ENCODE measurements around the gene OSBP2.
"Not testable (repeated sequence)": the region's sequence is repeated elsewhere in the genome, so short reads cannot be mapped to it uniquely, and the experiment has no call there.

Gene OSBP2

GRCh38 chr22:30721741-30722140, 27.1 kb downstream of the OSBP2 start:
- DNase-seq = no peak

DNA sequence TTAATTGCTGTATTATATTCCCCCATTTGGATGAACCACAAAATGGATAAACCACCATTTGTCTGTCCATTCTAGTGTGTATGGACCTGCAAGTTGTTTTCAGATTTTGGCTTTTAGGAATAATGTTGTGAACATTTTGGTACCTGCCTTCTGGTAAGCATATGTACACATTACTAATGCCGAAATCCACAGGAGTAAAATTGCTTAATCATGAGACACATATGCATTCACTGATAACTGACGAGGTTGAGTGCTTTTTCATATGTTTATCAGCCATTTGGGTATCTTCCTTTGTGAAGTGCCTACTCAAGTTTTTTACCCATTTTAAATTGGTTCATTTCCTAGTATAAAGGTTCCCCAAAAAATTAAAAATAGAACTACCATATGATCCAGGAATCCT, 34.2 kb downstream of the OSBP2 start:
- no peak for DNase-seq

- DNase-seq = no peak
Observed at GRCh38 chr22:30731658-30732057, 37.0 kb downstream of the OSBP2 start.

DNA sequence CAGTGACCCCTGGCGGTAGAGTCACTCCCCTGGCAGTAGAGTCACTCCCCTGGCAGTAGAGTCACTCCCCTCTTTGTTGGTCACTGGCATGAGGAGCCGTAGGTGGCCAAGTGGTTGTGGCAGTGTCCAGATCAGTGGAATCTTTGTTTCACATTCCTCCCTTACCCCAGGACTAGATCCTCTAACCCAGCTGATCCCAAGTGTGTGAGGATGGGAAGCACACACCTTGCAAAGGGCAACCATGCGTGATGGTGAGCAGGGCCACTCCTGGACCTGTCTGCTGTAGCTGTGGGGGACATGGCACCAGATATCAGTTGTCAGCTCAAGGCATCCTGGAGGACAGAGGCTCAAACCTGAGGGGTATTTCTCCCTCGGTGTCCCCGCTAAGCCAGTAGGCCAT, 37.8 kb downstream of the OSBP2 start:
- DNase-seq = no peak

DNA sequence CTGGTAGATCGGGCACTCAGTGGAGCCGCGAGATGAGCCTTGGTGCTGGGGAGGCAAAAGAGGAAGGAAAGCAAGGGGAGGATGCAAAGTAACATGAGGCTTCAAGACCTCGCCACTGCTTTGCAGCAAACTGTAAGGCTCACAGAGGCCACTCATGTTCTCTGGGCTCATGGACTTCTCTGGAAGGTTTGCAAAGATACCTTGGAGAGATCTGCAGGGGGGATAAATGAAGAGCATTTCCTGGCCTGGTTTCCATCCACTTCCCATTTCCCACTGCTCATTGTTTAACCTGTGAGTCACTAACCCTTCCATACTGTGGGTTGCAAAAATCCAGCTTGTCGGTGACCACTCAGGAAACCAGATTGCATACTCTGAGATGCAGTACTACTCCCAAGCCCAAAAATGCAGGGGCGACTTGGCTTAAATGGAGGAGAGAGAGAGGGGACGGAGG, 38.5 kb downstream of the OSBP2 start:
- DNase-seq = no peak

- not testable (repeated sequence) for DNase-seq
Observed at GRCh38 chr22:30740007-30740406, 45.3 kb downstream of the OSBP2 start.

DNA sequence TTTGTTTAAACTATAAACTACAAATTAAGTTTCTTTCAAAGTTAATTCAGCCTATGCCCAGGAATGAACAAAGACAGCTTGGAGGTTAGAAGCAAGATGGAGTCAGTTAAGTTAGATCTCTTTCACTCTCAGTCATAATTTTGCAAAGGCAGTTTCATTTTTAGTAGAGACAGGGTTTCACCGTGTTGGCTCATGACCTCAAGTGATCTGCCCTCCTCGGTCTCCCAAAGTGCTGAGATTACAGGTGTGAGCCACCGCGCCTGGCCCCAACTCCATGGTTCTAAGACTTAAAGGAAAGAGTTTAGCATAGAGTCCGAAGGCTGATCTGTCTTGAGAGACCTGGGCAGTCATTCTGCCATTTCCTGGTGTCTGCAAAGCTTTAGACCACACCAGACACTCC, 45.8 kb downstream of the OSBP2 start:
- not testable (repeated sequence) for DNase-seq

GRCh38 chr22:30742291-30743256, 47.9 kb downstream of the OSBP2 start:
- no peak for DNase-seq

DNA sequence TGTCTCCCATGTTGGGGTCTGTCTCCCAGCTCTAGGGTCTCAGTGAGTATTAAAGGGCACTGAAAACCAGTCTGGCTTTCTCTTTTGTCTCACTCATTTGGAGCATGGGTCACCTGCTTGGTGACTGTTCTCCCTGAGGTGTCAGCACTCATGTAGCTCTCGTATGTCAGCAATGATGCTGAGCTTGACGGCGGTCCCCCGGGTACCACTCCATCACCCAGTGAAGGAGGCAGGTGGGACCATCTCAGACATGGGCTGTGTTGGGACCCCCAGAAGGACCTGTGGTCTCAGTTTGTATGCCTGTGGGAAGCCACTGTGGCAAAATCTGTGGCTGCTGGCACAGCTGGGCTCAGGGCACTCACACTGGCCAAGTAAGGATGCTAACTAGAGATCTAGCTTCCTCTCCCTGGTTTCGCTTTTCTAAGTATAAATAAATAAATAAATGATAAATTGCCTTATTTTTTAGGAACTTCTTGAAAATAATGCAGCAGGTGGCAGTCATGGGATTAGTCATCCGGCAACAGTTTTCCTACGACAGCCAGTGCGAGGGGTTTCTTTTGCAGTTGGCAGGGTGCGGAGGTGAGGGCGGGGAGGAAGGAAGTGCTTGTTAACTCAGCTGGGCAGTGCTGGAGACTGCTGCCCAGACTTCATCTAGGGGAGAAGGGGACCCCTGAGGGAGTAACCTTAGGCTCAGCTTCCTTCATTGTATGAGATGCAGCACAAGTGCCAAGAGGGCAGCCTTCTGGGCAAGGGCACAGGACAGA, 48.8 kb downstream of the OSBP2 start:
- no peak for DNase-seq

DNA sequence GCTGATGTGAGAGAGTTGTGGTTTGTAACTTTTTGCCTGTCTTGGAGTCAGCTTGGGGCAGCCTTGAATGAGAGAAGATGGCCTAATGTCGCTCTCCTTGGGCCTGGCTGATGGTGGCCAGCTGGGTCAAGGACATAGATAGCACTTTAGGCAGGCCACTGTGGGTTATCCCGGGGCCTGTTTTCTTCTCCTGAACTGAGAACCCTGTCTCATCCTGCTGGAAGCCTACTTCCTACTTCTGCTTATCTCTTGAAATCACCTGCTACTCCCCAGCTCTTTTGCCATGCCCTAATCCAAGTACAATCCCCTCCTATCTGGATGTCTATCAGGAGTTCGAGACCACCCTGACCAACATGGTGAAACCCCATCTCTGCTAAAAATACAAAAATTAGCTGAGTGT, 49.5 kb downstream of the OSBP2 start:
- DNase-seq = no peak

DNA sequence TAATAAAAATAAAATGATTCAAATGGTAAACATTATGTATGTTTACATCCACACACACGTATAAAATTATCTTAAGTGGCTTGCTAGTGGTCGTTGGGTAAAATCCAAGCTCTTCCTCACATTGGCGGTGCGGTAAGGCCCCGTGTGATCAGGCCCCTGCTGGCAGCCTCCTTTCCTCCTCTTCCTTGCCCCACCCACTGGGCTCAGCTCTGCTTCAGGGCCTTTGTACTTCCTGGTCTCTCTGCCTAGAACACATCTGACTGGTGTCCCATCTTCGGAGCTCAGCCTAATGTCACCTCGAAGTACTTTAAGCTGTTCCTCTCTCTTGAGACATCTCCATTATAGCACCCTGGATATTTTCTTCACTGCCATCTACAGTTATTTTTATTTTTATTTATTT, 52.8 kb downstream of the OSBP2 start:
- no peak for DNase-seq

- DNase-seq = no peak
Observed at GRCh38 chr22:30749272-30749671, 54.6 kb downstream of the OSBP2 start.

GRCh38 chr22:30749849-30750248, 55.2 kb downstream of the OSBP2 start:
- no peak for DNase-seq

DNA sequence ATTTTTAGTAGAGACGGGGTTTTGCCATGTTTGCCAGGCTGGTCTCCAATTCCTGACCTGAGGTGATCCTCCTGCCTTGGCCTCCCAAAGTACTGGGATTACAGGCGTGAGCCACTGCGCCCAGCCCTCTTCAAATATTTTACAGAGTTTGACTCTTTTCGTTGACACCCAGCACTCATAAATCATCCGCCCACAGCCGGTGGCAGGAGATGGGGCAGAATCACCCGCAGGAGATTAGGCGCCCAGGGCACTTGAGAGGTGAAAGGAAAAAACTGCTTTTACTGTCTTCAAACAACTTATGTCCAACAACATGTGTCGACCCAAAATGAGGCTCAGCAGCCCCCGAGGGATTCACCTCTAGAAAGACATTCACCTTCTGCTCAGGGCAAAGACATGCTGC, 56.9 kb downstream of the OSBP2 start:
- DNase-seq = no peak

DNA sequence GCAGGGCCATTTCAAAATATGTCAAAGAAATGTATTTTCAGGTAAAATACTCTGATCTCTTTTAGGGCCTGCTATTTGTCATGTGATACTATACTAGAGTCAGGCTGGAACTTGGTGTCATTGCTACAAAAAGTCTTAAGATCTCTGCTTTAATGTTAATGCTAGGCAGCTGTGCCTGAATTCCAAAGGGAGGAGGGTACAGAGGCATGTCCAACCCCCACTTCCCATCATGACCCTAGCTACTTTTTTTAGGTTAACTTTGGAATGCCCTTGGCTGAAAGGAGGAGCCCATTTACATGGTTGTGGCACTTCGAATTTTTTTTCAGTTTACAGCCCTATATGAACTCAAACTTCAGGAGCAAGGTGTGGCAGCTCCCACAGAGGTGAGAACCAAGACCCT, 58.1 kb downstream of the OSBP2 start:
- no peak for DNase-seq

GRCh38 chr22:30753701-30754100, 59.0 kb downstream of the OSBP2 start:
- DNase-seq = no peak

DNA sequence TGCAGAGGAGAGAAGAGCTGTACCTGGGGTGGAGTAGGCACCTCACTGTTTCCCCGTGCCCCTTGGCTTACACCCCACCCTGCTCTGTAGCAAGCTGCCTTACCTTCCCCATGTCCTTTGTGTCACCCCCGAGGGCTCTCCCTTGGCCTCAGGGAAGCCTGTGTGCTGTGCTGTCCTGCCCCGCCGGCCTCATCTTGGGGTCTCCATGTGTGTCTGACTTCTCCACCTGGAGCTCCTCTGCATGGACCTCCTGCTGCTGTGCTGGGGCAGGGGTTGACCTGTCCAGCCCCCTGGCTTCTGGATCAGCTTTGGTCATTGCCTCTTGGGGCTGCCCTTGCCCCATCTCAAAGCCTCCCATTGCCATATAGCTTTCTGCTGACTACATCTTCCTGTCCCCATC, 59.8 kb downstream of the OSBP2 start:
- DNase-seq = no peak

DNA sequence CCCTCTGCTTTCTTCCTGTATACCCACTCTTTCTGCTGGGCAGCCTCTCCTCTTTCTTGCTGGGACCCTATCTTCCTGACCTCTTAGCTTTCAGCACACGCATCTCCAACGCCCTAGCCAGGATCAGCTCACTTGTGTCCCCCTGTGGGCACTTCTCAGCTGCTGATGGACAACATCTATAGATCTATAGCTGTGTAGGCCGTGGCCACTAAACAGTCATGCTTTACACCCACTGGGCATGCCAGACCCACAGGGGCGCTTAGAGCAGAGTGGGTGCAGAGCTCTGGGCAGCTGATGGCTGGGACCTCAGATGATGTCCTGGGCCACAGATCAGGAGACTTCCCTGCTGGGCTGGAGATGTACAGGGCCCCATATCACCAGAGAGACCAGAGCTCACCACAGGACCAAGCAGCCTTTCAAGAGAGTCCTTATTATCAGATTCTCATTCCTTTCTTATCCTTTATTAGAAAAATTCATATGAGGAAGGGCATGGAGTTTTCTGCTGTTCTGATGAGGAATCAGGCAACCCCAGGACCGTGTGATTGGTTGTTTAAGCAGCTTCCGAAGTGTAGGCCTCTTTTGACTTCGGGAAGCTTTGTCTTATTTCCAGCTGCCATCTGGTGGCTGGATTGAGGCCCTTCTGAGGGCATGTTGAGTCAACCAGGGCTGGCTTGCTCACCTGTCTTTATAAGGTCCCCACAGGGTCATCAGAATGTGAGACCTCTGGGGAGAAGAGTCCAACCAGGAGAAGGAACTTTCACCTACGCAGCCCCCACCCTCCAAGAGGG, 60.5 kb downstream of the OSBP2 start:
- no peak for DNase-seq

- DNase-seq = no peak
Observed at GRCh38 chr22:30755759-30756124, 61.1 kb downstream of the OSBP2 start.

- peak; percentile 51 for DNase-seq
Observed at GRCh38 chr22:30763815-30764673, 69.4 kb downstream of the OSBP2 start.

- DNase-seq = no peak
Observed at GRCh38 chr22:30767661-30768060, 73.0 kb downstream of the OSBP2 start.

DNA sequence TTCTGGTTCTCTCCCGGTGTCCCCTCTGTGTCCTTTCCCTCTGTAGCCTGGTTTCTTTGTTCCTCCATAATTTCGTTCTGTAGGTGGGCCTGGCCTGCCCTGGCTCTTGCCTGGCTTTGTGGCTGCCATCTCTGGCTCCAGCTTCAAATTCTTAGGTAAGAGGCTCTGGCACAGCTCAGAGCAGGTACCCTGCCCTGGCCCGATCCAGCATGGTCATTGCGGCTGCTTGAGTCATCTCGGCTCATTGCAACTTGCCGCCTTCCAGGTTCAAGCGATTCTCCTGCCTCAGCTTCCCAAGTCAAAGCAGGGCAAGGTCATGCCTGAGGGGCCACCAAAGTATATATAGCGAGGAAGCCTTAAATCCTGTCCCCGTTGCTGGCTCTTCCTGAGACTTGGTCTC, 76.0 kb downstream of the OSBP2 start:
- no peak for DNase-seq
